GM12878 (cell line): ENCODE results near the gene SCAND1. TPM values are rescaled to one million over a fixed set of nuclear protein-coding genes. Genes with fewer than 3 reads are reported as not detected.
A peak's percentile ranks its signal among the peaks of the same experiment; 100 is the strongest.

Source experiments
- ATAC-seq: fragments of 200-7000 bp; cut with Tn5 transposase; 3 replicates; pipeline ENCODE4 v1.9.1; 2020; ENCODE audit warnings: mild to moderate bottlenecking, moderate library complexity
- BruUV-seq: library from RNA; stranded (reverse); fragments of 400-500 nt; replicated peaks from 2 replicates; lab custom pipeline; 2021; lab: Mats Ljungman, UMichigan
- CTCF ChIA-PET: fragments of 300-600 bp; sonication (Branson Sonifier 250); formaldehyde crosslinking; extraction: SDS; loops from one replicate; lab custom pipeline; 2021; ENCODE audit warnings: inconsistent platforms; lab: Yijun Ruan, JAX
- POLR2A ChIA-PET: fragments of 350-600 bp; formaldehyde crosslinking; extraction: SDS; loops from one replicate; lab custom pipeline; 2021; ENCODE audit warnings: inconsistent platforms; lab: Charles Lee
- RAD21 ChIA-PET: fragments of 300-600 bp; sonication (Branson Sonifier 250); formaldehyde crosslinking; loops from one replicate; lab custom pipeline; 2023; ENCODE audit warnings: antibody characterized with exemption; ENCODE audit not compliant: unreplicated experiment; lab: Charles Lee
- SMC1A ChIA-PET: fragments of 300-600 bp; sonication (Branson Sonifier 250); formaldehyde crosslinking; loops from one replicate; lab custom pipeline; 2023; ENCODE audit not compliant: unreplicated experiment, uncharacterized antibody; lab: Charles Lee
- DNase-seq: peaks from one replicate; pipeline ENCODE4 v3.0.0-alpha.2; 2011; ENCODE audit warnings: low read depth, low spot score
- FAIRE-seq: peaks from 3 replicates; lab custom pipeline; 2011; peaks lifted over from hg19 to GRCh38; lab: Jason Lieb, UNC
- H2AFZ ChIP-seq: 2 replicates; pipeline ENCODE4 v1.6.0; 2011; ENCODE audit warnings: low read depth, low read length, control low read depth; ENCODE audit not compliant: control insufficient read depth
- H3K27ac ChIP-seq: 2 replicates; pipeline ENCODE4 v1.5.1; 2011; ENCODE audit warnings: control low read depth; ENCODE audit not compliant: control insufficient read depth, insufficient read depth
- H3K27me3 ChIP-seq, 2 experiments: replicated peaks in 1 of 2; 2 replicates each; pipeline versions ENCODE4 v1.6.0 to v1.6.1; 2011; ENCODE audit warnings: low read length in 1 of 2; ENCODE audit not compliant: control insufficient read depth in 2 of 2, insufficient read depth in 2 of 2
- H3K36me3 ChIP-seq, 2 experiments: 2 replicates each; pipeline ENCODE4 v1.5.1; 2011; ENCODE audit warnings: low read length in 1 of 2; ENCODE audit not compliant: control insufficient read depth in 2 of 2, insufficient read depth in 2 of 2
- H3K4me1 ChIP-seq: 2 replicates; pipeline ENCODE4 v1.6.1; 2011; ENCODE audit warnings: mild to moderate bottlenecking, low read length, moderate library complexity, mixed read lengths; ENCODE audit not compliant: control insufficient read depth, insufficient read depth
- H3K4me2 ChIP-seq: 2 replicates; pipeline ENCODE4 v1.6.0; 2011; ENCODE audit warnings: control low read depth; ENCODE audit not compliant: control insufficient read depth, insufficient read depth
- H3K4me3 ChIP-seq: fragments of 200-600 bp; sonication (generic); 2 replicates; pipeline ENCODE4 v1.5.1; 2016
- H3K79me2 ChIP-seq: 2 replicates; pipeline ENCODE4 v1.6.0; 2011; ENCODE audit warnings: low read length; ENCODE audit not compliant: control insufficient read depth, insufficient read depth
- H3K9ac ChIP-seq: 2 replicates; pipeline ENCODE4 v1.8.0; 2011; ENCODE audit warnings: low read length, control low read depth, mixed read lengths; ENCODE audit not compliant: control insufficient read depth, insufficient read depth
- H3K9me3 ChIP-seq: replicated peaks from 3 replicates; pipeline ENCODE4 v1.5.1; 2011; ENCODE audit warnings: mild to moderate bottlenecking, low read length; ENCODE audit not compliant: control insufficient read depth, insufficient read depth
- H4K20me1 ChIP-seq: 2 replicates; pipeline ENCODE4 v1.6.0; 2011; ENCODE audit not compliant: control insufficient read depth, insufficient read depth
- BACH1 ChIP-seq: fragments of 450-650 bp; IDR thresholded peaks from 2 replicates; pipeline ENCODE4 v1.6.1; 2017; ENCODE audit warnings: mild to moderate bottlenecking, borderline replicate concordance
- BRCA1 ChIP-seq: IDR thresholded peaks from 2 replicates; pipeline ENCODE4 v1.6.1; 2011; ENCODE audit warnings: low read depth, low read length, improper control_type of control experiment
- CBFB ChIP-seq: IDR thresholded peaks from 2 replicates; pipeline ENCODE4 v1.6.1; 2016; ENCODE audit warnings: antibody characterized with exemption, low read depth
- IKZF1 ChIP-seq: fragments of 450-650 bp; conservative IDR thresholded peaks from 2 replicates; pipeline ENCODE4 v1.6.1; 2017; ENCODE audit warnings: antibody characterized with exemption, mild to moderate bottlenecking
- IRF3 ChIP-seq: fragments of 450-650 bp; IDR thresholded peaks from 2 replicates; pipeline ENCODE4 v1.6.1; 2014; ENCODE audit warnings: mild to moderate bottlenecking
- KLF5 ChIP-seq: fragments of 450-650 bp; IDR thresholded peaks from 2 replicates; pipeline ENCODE4 v1.6.1; 2014; ENCODE audit warnings: mild to moderate bottlenecking; ENCODE audit not compliant: partially characterized antibody
- MTA2 ChIP-seq: fragments of 450-650 bp; IDR thresholded peaks from 2 replicates; pipeline ENCODE4 v1.6.1; 2016; ENCODE audit warnings: low read depth, mild to moderate bottlenecking, moderate library complexity
- MYB ChIP-seq: fragments of 150-350 bp; IDR thresholded peaks from 2 replicates; pipeline ENCODE4 v1.6.1; 2014; ENCODE audit warnings: mild to moderate bottlenecking, low read depth, low read length, borderline replicate concordance
- MYC ChIP-seq: IDR thresholded peaks from 2 replicates; pipeline ENCODE4 v1.6.1; 2011; ENCODE audit warnings: mild to moderate bottlenecking, low read length, moderate library complexity, inconsistent platforms; ENCODE audit not compliant: insufficient read depth, insufficient replicate concordance, insufficient read length, severe bottlenecking
- NR2C2 ChIP-seq: IDR thresholded peaks from 2 replicates; pipeline ENCODE4 v1.6.1; 2011; ENCODE audit warnings: borderline replicate concordance, low read depth; ENCODE audit not compliant: control insufficient read depth, insufficient read length
- REST ChIP-seq: IDR thresholded peaks from 2 replicates; pipeline ENCODE4 v1.6.1; 2012; ENCODE audit warnings: mild to moderate bottlenecking, low read depth, low read length
- SMC3 ChIP-seq: IDR thresholded peaks from 2 replicates; pipeline ENCODE4 v1.6.1; 2011; ENCODE audit warnings: low read length, improper control_type of control experiment, borderline replicate concordance
- TARDBP ChIP-seq: IDR thresholded peaks from 2 replicates; pipeline ENCODE4 v1.6.1; 2016; ENCODE audit warnings: borderline replicate concordance
- TBL1XR1 ChIP-seq: IDR thresholded peaks from 2 replicates; pipeline ENCODE4 v1.6.1; 2012; ENCODE audit warnings: low read depth, low read length, improper control_type of control experiment
- TCF3 ChIP-seq: IDR thresholded peaks from 2 replicates; pipeline ENCODE4 v1.6.1; 2012; ENCODE audit warnings: low read depth, mild to moderate bottlenecking, low read length, borderline replicate concordance; ENCODE audit not compliant: insufficient read depth
- USF2 ChIP-seq: IDR thresholded peaks from 2 replicates; pipeline ENCODE4 v1.6.1; 2011; ENCODE audit warnings: low read depth, low read length, improper control_type of control experiment, borderline replicate concordance
- YBX1 ChIP-seq: fragments of 450-650 bp; IDR thresholded peaks from 2 replicates; pipeline ENCODE4 v1.6.1; 2016; ENCODE audit warnings: antibody characterized with exemption
- in situ Hi-C: fragments of 300-500 bp; cut with MboI; formaldehyde crosslinking; loops from 9 replicates; pipeline ENCODE4 v1.14.3; 2018; ENCODE audit warnings: mixed read lengths
- intact Hi-C: fragments of 100-400 bp; cut with micrococcal nuclease; formaldehyde crosslinking; loops from one replicate; pipeline ENCODE4 v1.14.2; 2022; ENCODE audit not compliant: unreplicated experiment
- polyA plus RNA-seq, 11 experiments: library from polyadenylated mRNA; depleted of rRNA in 4 of 11; unstranded in 6 of 11; stranded (reverse) in 5 of 11; fragments of >200 nt; fragmentation: Nextera tagmentation in 4 of 11; fragmentation: Illumina TruSeq in 1 of 11; extraction: Ambion mirVana in 4 of 11; extraction: Trizol in 1 of 11; gene quantifications; 1 replicate in 1 of 11; 2 replicates in 10 of 11; pipeline versions ENCODE4 v1.2.1 to v1.2.3, GENCODE V29; 2011 to 2016; ENCODE audit warnings: inconsistent platforms in 2 of 11, missing spikeins in 2 of 11, low read depth in 1 of 11
- total RNA-seq, 4 experiments: library from RNA; depleted of rRNA in 3 of 4; stranded (reverse); fragments of >200 nt in 3 of 4; fragmentation: Illumina TruSeq in 1 of 4; extraction: Trizol in 1 of 4; gene quantifications; 2 replicates each; pipeline versions ENCODE4 v1.2.1 to v1.2.3, GENCODE V29; 2013 to 2021

The SCAND1 gene
- total and polyA plus RNA-seq, 10 of the 15 experiments (the other 5 are each of a cell fraction or from before 2014, with no cell fraction given), result 0.08 to 117 (median 25.9) TPM

- TF ChIP-seq NR2C2 (no peak), MYB (no peak), TARDBP (no peak), TCF3 (no peak), BRCA1 (no peak), USF2 (no peak), MTA2 (peak; percentile 88), KLF5 (no peak), CBFB (no peak), TBL1XR1 (no peak), IKZF1 (peak; percentile 44; the same call in 1 of the 2 replicates), YBX1 (no peak), MYC (no peak), IRF3 (no peak)
Measured at GRCh38 chr20:35909176-35909575, 45.1 kb downstream of the SCAND1 start (continued).

- Histone ChIP-seq H3K36me3 (peaks cover 2 to 15% of the 10 kb centered on the region in 2 experiments; a peak in 2 of 4 replicates), H2AFZ (no peak overlapping the region), H3K27me3 (no peaks in the 10 kb centered on the region), H4K20me1 (no peaks in the 10 kb centered on the region), H3K27ac (no peak overlapping the region), H3K9me3 (no peaks in the 10 kb centered on the region), H3K4me3 (no peak overlapping the region), H3K9ac (no peak overlapping the region), H3K4me1 (peaks cover 22% of the 10 kb centered on the region), H3K4me2 (no peak overlapping the region), H3K79me2 (no peaks in the 10 kb centered on the region)
- no TSS peak for BruUV-seq
- ChIA-PET CTCF (no interaction called here), SMC1A (no interaction called here), POLR2A (no interaction called here), RAD21 (no interaction called here)
- no peak for TF ChIP-seq BACH1
- no peak for TF ChIP-seq IKZF1
- no peak for TF ChIP-seq REST
- TF ChIP-seq SMC3, result no peak
- FAIRE-seq (no peak), DNase-seq (no peak), ATAC-seq (no peak)
- intact Hi-C loops (no loop called here), in situ Hi-C loops (no loop called here)
Measured at GRCh38 chr20:35908007-35908406, 46.3 kb downstream of the SCAND1 start.
